Activated T-helper 17 cell treated with anti-CD3 and anti-CD28 coated beads, Interleukin-2, amount 50 U/mL, for 72 hours (primary cell): ENCODE results near the gene PLEKHG4B. TPM values are rescaled to one million over a fixed set of nuclear protein-coding genes. Genes with fewer than 3 reads are reported as not detected.

Experiments used
- total RNA-seq, 2 donors: library from RNA; stranded (reverse); gene quantifications; one replicate each; pipeline ENCODE4 v1.2.3, GENCODE V29; 2022

The PLEKHG4B gene
- total RNA-seq, 2 donors from 2014 or later = 0.11 TPM; not detected in 1

Other genes starting within 250 kb of the PLEKHG4B start
- not detected for gene LRRC14B, start 99.3 kb downstream of the PLEKHG4B start, total RNA-seq
- 10 to 100 TPM in 1 of 2 donors, 1 to 10 TPM in 1; 6.4 to 10.5 TPM for gene CCDC127, start 126.0 kb downstream of the PLEKHG4B start, total RNA-seq
- gene SDHA, start 126.2 kb downstream of the PLEKHG4B start, total RNA-seq = 100 to 1,000 TPM; 132 to 177 TPM
- gene PDCD6, start 179.5 kb downstream of the PLEKHG4B start, total RNA-seq = 10 to 100 TPM; 64.5 to 83.0 TPM
- gene AHRR, start 229.5 kb downstream of the PLEKHG4B start, total RNA-seq = 10 to 100 TPM; 49.5 to 78.1 TPM